Endothelial cell of umbilical vein (primary cell): Measurements from ENCODE around the gene RPS25. TPM values are rescaled to one million over a fixed set of nuclear protein-coding genes. Genes with fewer than 3 reads are reported as not detected.

Experiments used
- BruUV-seq: library from RNA; stranded (reverse); fragments of 400-500 nt; replicated peaks from 2 replicates; lab custom pipeline; 2021; lab: Mats Ljungman, UMichigan
- CTCF ChIA-PET: fragments of 300-600, 350-600 bp; sonication (Branson Sonifier 250); formaldehyde crosslinking; loops from one replicate; lab custom pipeline; 2021; ENCODE audit warnings: antibody characterized with exemption, inconsistent platforms; lab: Charles Lee
- POLR2A ChIA-PET: fragments of 300-600, 350-600 bp; sonication (Branson Sonifier 250); formaldehyde crosslinking; loops from one replicate; lab custom pipeline; 2021; ENCODE audit warnings: antibody characterized with exemption, inconsistent platforms; lab: Charles Lee
- DNase-seq: peaks from one replicate; pipeline ENCODE4 v3.0.0-alpha.2; 2011; ENCODE audit warnings: low read depth, low spot score
- FAIRE-seq: peaks from 2 replicates; lab custom pipeline; 2011; peaks lifted over from hg19 to GRCh38; lab: Jason Lieb, UNC
- H2AFZ ChIP-seq: 2 replicates; pipeline ENCODE4 v1.6.0; 2012; ENCODE audit warnings: low read depth, low read length, control low read depth, inconsistent platforms
- H3K27ac ChIP-seq: 2 replicates; pipeline ENCODE4 v1.5.1; 2011; ENCODE audit warnings: low read depth, mild to moderate bottlenecking, control low read depth, low read length, moderate library complexity; ENCODE audit not compliant: insufficient read depth
- H3K27me3 ChIP-seq, 2 experiments: 2 replicates each; pipeline versions ENCODE4 v1.6.0 to v1.6.1; 2011; ENCODE audit warnings: low read length in 2 of 2, mixed read lengths in 1 of 2; ENCODE audit not compliant: control insufficient read depth in 2 of 2, insufficient read depth in 2 of 2
- H3K36me3 ChIP-seq, 2 experiments: 2 replicates in 1 of 2; 3 replicates in 1 of 2; pipeline ENCODE4 v1.5.1; 2011; ENCODE audit warnings: low read length in 2 of 2, mild to moderate bottlenecking in 1 of 2, moderate library complexity in 1 of 2; ENCODE audit not compliant: control insufficient read depth in 2 of 2, insufficient read depth in 2 of 2; ENCODE audit errors: extremely low read depth in 1 of 2
- H3K4me1 ChIP-seq: 3 replicates; pipeline ENCODE4 v1.5.1; 2011; ENCODE audit warnings: mild to moderate bottlenecking, low read length; ENCODE audit not compliant: control insufficient read depth, insufficient read depth; ENCODE audit errors: extremely low read depth
- H3K4me2 ChIP-seq: 2 replicates; pipeline ENCODE4 v1.6.1; 2011; ENCODE audit warnings: low read length, control low read depth, mixed read lengths; ENCODE audit not compliant: insufficient read depth
- H3K4me3 ChIP-seq, 3 experiments: fragments of 200-600 bp in 1 of 3; sonication (generic), shearing (Covaris generic) in 1 of 3; replicated peaks in 1 of 3; 2 replicates each; pipeline ENCODE4 v1.5.1; 2011 to 2016; ENCODE audit warnings: control low read depth in 3 of 3, low read length in 3 of 3, mild to moderate bottlenecking in 2 of 3, inconsistent platforms in 1 of 3, low read depth in 1 of 3, moderate library complexity in 1 of 3; ENCODE audit not compliant: insufficient read depth in 1 of 3
- H3K79me2 ChIP-seq: 2 replicates; pipeline ENCODE4 v1.6.0; 2012; ENCODE audit warnings: low read length, inconsistent platforms; ENCODE audit not compliant: control insufficient read depth, insufficient read depth
- H3K9ac ChIP-seq: replicated peaks from 2 replicates; pipeline ENCODE3; 2011; ENCODE audit warnings: low read length, control low read depth; ENCODE audit not compliant: insufficient read depth; ENCODE audit errors: extremely low read depth
- H3K9me1 ChIP-seq: replicated peaks from 3 replicates; pipeline ENCODE4 v1.6.0; 2011; ENCODE audit warnings: mild to moderate bottlenecking, low read length; ENCODE audit not compliant: control insufficient read depth, insufficient read depth; ENCODE audit errors: extremely low read depth
- H3K9me3 ChIP-seq: replicated peaks from 2 replicates; pipeline ENCODE4 v1.5.1; 2012; ENCODE audit warnings: low read length, inconsistent platforms; ENCODE audit not compliant: control insufficient read depth, insufficient read depth
- H4K20me1 ChIP-seq: replicated peaks from 2 replicates; pipeline ENCODE3; 2011; ENCODE audit warnings: mild to moderate bottlenecking, low read length; ENCODE audit not compliant: control insufficient read depth, insufficient read depth; ENCODE audit errors: extremely low read depth
- EZH2 ChIP-seq: IDR thresholded peaks from 2 replicates; pipeline ENCODE4 v1.6.1; 2012; ENCODE audit warnings: borderline replicate concordance, low read depth, mild to moderate bottlenecking, moderate library complexity, low read length, inconsistent platforms; ENCODE audit not compliant: severe bottlenecking
- FOS ChIP-seq: IDR thresholded peaks from 2 replicates; pipeline ENCODE4 v1.6.1; 2011; ENCODE audit warnings: mild to moderate bottlenecking, low read length, moderate library complexity, borderline replicate concordance; ENCODE audit not compliant: insufficient read depth
- GATA2 ChIP-seq: IDR thresholded peaks from 2 replicates; pipeline ENCODE4 v1.7.0; 2011; ENCODE audit warnings: low read depth, mild to moderate bottlenecking, moderate library complexity, mixed read lengths, low read length; ENCODE audit not compliant: insufficient read length, insufficient read depth
- JUN ChIP-seq: IDR thresholded peaks from 2 replicates; pipeline ENCODE4 v1.6.1; 2011; ENCODE audit warnings: borderline replicate concordance, low read depth; ENCODE audit not compliant: insufficient read length, insufficient read depth
- MAX ChIP-seq: IDR thresholded peaks from 2 replicates; pipeline ENCODE4 v1.6.1; 2011; ENCODE audit not compliant: insufficient read depth, insufficient read length
- MYC ChIP-seq: IDR thresholded peaks from one replicate; pipeline ENCODE4 v1.6.1; 2011; ENCODE audit warnings: mild to moderate bottlenecking, low read depth, low read length
- POLR2A ChIP-seq: IDR thresholded peaks from 2 replicates; pipeline ENCODE4 v1.6.1; 2012; ENCODE audit warnings: low read depth, mild to moderate bottlenecking, control low read depth, low read length
- POLR2AphosphoS5 ChIP-seq: IDR thresholded peaks from 2 replicates; pipeline ENCODE4 v1.6.1; 2012; ENCODE audit warnings: low read depth, mild to moderate bottlenecking, control low read depth, low read length, moderate library complexity; ENCODE audit not compliant: insufficient read depth
- dilution Hi-C: fragments of 300-500 bp; cut with MboI; formaldehyde crosslinking; loops from one replicate; pipeline ENCODE4 v1.15.0; 2019; ENCODE audit warnings: low sequenced_read_pairs; ENCODE audit not compliant: extremely low pct_ligation_motif_present
- intact Hi-C: fragments of 100-400 bp; cut with micrococcal nuclease; formaldehyde crosslinking; loops from one replicate; pipeline ENCODE4 v1.10.0; 2022
- polyA plus RNA-seq, 4 experiments: library from polyadenylated mRNA; depleted of rRNA in 3 of 4; stranded (reverse) in 3 of 4; unstranded in 1 of 4; fragments of >200 nt; gene quantifications; 2 replicates each; pipeline versions ENCODE4 v1.2.1 to v1.2.3, GENCODE V29; 2011 to 2012; ENCODE audit warnings: missing spikeins in 1 of 4
- total RNA-seq: library from RNA; stranded (reverse); gene quantifications from 2 replicates; pipeline ENCODE4 v1.2.3, GENCODE V29; 2021
- TF ChIP-seq, protein P1 (sequence below), 2 donors: IDR thresholded peaks; 1 replicate in 1 of 2; 2 replicates in 1 of 2; pipeline ENCODE4 v1.5.1; 2011; ENCODE audit warnings: low read length in 2 of 2, mild to moderate bottlenecking in 2 of 2, moderate library complexity in 2 of 2, control low read depth in 1 of 2, inconsistent platforms in 1 of 2, low read depth in 1 of 2; ENCODE audit not compliant: insufficient read depth in 1 of 2; ENCODE audit errors: extremely low read depth in 1 of 2

Gene RPS25
- total and polyA plus RNA-seq, 2 donors (not counting 3 experiments of a cell fraction or from before 2014, with no cell fraction given) = 887 to 992 TPM

- TF ChIP-seq, protein P1, sequence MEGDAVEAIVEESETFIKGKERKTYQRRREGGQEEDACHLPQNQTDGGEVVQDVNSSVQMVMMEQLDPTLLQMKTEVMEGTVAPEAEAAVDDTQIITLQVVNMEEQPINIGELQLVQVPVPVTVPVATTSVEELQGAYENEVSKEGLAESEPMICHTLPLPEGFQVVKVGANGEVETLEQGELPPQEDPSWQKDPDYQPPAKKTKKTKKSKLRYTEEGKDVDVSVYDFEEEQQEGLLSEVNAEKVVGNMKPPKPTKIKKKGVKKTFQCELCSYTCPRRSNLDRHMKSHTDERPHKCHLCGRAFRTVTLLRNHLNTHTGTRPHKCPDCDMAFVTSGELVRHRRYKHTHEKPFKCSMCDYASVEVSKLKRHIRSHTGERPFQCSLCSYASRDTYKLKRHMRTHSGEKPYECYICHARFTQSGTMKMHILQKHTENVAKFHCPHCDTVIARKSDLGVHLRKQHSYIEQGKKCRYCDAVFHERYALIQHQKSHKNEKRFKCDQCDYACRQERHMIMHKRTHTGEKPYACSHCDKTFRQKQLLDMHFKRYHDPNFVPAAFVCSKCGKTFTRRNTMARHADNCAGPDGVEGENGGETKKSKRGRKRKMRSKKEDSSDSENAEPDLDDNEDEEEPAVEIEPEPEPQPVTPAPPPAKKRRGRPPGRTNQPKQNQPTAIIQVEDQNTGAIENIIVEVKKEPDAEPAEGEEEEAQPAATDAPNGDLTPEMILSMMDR (IDR thresholded peaks at IDR 0.05; ENCODE audit: extremely low read depth in 1 of 2, insufficient read depth in 1 of 2, low read depth in 1 of 2, low read length in 2 of 2) = no peak
- TF ChIP-seq POLR2AphosphoS5 (no peak), MAX (no peak), MYC (no peak), GATA2 (no peak), POLR2A (no peak), EZH2 (no peak), JUN (no peak), FOS (no peak)
Measured at GRCh38 chr11:118979434-118979833, 38.7 kb downstream of the RPS25 start.

More at GRCh38 chr11:118979434-118979833, 38.7 kb downstream of the RPS25 start:
- DNase-seq (no peak), FAIRE-seq (no peak)
- ChIA-PET CTCF (interaction anchor here (1.1 kb wide), 1 partner anchor 18 kb away, joined by 4 read pairs; the partner anchor contains the start of gene CENATAC), POLR2A (no interaction called here)
- no peak overlapping the region for H3K27ac ChIP-seq
- BruUV-seq = no TSS peak
- no peaks in the 10 kb centered on the region for H3K4me1 ChIP-seq
- H3K79me2 ChIP-seq = no peaks in the 10 kb centered on the region
- no peak overlapping the region for H2AFZ ChIP-seq
- intact Hi-C loops (no loop called here), dilution Hi-C loops (no loop called here)
- no peaks in the 10 kb centered on the region for H4K20me1 ChIP-seq
- H3K4me3 ChIP-seq = no peak overlapping the region
- H3K9me1 ChIP-seq = no peaks in the 10 kb centered on the region
- no peak overlapping the region for H3K4me2 ChIP-seq
- no peaks in the 10 kb centered on the region for H3K36me3 ChIP-seq
- H3K9me3 ChIP-seq = no peaks in the 10 kb centered on the region
- peaks cover 4 to 11% of the 10 kb centered on the region in 2 experiments for H3K27me3 ChIP-seq
- no peak overlapping the region for H3K9ac ChIP-seq
